ENCODE measurements around the gene UNC13C.

GRCh38 chr15:54159012-54159411, 180.8 kb downstream of the UNC13C start:
- TF ChIP-seq, protein P1, sequence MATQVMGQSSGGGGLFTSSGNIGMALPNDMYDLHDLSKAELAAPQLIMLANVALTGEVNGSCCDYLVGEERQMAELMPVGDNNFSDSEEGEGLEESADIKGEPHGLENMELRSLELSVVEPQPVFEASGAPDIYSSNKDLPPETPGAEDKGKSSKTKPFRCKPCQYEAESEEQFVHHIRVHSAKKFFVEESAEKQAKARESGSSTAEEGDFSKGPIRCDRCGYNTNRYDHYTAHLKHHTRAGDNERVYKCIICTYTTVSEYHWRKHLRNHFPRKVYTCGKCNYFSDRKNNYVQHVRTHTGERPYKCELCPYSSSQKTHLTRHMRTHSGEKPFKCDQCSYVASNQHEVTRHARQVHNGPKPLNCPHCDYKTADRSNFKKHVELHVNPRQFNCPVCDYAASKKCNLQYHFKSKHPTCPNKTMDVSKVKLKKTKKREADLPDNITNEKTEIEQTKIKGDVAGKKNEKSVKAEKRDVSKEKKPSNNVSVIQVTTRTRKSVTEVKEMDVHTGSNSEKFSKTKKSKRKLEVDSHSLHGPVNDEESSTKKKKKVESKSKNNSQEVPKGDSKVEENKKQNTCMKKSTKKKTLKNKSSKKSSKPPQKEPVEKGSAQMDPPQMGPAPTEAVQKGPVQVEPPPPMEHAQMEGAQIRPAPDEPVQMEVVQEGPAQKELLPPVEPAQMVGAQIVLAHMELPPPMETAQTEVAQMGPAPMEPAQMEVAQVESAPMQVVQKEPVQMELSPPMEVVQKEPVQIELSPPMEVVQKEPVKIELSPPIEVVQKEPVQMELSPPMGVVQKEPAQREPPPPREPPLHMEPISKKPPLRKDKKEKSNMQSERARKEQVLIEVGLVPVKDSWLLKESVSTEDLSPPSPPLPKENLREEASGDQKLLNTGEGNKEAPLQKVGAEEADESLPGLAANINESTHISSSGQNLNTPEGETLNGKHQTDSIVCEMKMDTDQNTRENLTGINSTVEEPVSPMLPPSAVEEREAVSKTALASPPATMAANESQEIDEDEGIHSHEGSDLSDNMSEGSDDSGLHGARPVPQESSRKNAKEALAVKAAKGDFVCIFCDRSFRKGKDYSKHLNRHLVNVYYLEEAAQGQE (IDR thresholded peaks at IDR 0.05; ENCODE audit: low read depth): no peak
- no peak for TF ChIP-seq SIN3A (IDR thresholded peaks at IDR 0.05; ENCODE audit: low read depth)
- TF ChIP-seq RAD21 (IDR thresholded peaks at IDR 0.05; ENCODE audit: low read depth): no peak
- TF ChIP-seq POLR2A (IDR thresholded peaks at IDR 0.05; ENCODE audit: borderline replicate concordance, extremely low read depth, insufficient read depth, insufficient read length): no peak
- TF ChIP-seq CEBPB (IDR thresholded peaks at IDR 0.05; ENCODE audit: low read depth): no peak
- TF ChIP-seq POLR2AphosphoS5 (IDR thresholded peaks at IDR 0.05; ENCODE audit: low read depth, low read length): no peak

Data from HCT116 (cell line).